Activated CD4-positive, alpha-beta T cell treated with anti-CD3 and anti-CD28 coated beads for 48 hours (primary cell): ENCODE results near the gene CCDC40.

Source experiments
- DNase-seq: peaks from one replicate; pipeline ENCODE4 v3.0.0-alpha.2; 2020

The CCDC40 gene

DNA sequence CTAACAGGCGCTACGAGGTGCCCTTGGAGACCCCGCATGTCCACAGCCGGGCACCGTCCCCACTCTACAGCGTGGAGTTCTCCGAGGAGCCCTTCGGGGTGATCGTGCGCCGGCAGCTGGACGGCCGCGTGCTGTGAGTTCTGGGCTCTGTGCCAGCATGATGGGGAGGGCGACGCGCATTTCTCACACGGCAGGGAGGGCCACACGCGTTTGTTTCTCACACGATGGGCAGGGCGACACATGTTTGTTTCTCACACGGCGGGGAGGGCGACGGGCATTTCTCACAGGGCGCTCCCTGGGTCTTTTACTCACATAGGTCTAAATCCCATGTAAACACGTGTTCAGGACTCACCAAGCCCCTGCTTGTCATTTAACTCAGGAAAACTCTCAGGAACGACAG lies 69.3 kb downstream of the CCDC40 start:
- DNase-seq = no peak

- DNase-seq = no peak
Observed at GRCh38 chr17:80106176-80106575, 69.7 kb downstream of the CCDC40 start.

GRCh38 chr17:80106751-80107150 lies 70.3 kb downstream of the CCDC40 start:
- DNase-seq = no peak

DNA sequence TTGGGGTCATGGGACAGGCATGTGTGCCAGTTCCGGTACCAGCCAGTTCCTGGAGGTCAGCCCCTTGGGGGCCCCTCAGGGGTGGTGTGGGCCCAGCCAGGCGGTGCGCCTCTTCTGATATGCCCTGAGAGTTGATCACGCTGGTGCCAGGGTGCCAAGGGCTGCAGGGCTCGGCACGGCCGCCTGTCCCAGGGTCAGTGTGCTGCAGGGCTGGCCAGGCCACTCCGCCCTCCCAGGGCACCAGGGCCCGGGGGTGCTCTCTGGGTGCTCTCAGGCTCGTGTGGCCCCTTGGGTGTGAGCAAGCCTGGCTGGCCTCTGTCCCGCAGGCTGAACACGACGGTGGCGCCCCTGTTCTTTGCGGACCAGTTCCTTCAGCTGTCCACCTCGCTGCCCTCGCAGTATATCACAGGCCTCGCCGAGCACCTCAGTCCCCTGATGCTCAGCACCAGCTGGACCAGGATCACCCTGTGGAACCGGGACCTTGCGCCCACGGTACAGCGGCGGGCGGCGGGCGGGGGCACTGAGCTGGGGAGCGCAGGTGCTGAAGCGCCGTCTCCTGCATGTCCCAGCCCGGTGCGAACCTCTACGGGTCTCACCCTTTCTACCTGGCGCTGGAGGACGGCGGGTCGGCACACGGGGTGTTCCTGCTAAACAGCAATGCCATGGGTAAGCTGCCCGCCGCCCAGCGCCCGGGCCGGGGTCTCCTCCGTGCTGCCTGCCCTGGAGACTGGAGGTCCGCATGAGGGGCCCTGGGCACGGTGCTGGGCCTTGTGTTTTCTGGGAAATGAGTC lies 71.0 kb downstream of the CCDC40 start:
- no peak for DNase-seq

- DNase-seq = no peak
Observed at GRCh38 chr17:80108036-80108971, 71.9 kb downstream of the CCDC40 start.

GRCh38 chr17:80109066-80109660 lies 72.7 kb downstream of the CCDC40 start:
- no peak for DNase-seq

GRCh38 chr17:80109713-80110446 lies 73.4 kb downstream of the CCDC40 start:
- DNase-seq = no peak

DNA sequence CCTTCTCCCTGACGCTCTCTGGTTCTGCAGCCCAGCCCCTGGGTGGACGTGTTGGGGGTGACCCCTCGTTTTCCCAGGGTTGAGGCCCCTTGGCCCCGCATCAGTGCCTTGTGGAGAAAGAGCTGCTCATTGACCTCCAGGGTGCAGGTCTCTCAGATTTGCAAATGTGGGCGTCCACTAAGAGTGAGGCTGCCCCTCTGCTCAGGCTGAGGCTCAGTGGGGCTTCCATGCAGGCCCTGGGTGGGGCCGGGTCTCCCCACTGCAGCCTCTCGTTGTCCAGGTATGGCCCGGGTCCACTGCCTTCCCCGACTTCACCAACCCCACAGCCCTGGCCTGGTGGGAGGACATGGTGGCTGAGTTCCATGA lies 74.0 kb downstream of the CCDC40 start:
- no peak for DNase-seq

DNA sequence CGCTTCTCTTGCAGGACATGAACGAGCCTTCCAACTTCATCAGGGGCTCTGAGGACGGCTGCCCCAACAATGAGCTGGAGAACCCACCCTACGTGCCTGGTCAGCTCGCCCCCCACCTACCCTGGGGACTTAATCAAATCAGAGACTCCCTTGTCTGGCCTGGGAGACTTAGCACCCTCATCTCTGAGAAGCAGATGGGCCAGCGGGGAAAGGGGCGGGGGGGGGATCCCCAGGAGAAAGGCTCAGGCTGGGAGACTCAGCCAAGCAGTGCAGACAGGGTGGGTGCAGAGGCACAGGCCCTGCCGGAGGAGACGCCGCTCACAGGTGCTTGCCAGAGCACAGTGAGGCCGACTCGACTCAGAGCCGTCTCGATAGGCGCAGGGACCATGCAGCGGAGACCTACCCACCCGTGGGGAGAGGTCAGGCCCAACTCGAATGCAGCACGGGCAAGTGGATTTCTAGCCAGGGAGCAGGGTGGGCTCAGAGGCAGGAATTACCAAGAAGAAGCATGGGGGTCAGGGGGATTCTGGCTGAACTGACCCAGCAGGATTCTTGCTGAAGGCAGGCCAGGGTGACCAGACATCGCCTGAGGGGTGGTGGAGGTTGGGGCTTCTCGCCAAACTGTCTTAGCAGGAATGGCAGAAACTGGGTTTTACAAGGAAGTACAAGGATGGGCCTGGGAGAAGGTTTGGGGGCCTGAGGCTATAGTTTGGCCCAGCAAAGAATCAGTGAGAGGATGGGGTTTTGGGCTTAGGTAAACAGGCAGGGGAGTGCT lies 74.7 kb downstream of the CCDC40 start:
- no peak for DNase-seq

DNA sequence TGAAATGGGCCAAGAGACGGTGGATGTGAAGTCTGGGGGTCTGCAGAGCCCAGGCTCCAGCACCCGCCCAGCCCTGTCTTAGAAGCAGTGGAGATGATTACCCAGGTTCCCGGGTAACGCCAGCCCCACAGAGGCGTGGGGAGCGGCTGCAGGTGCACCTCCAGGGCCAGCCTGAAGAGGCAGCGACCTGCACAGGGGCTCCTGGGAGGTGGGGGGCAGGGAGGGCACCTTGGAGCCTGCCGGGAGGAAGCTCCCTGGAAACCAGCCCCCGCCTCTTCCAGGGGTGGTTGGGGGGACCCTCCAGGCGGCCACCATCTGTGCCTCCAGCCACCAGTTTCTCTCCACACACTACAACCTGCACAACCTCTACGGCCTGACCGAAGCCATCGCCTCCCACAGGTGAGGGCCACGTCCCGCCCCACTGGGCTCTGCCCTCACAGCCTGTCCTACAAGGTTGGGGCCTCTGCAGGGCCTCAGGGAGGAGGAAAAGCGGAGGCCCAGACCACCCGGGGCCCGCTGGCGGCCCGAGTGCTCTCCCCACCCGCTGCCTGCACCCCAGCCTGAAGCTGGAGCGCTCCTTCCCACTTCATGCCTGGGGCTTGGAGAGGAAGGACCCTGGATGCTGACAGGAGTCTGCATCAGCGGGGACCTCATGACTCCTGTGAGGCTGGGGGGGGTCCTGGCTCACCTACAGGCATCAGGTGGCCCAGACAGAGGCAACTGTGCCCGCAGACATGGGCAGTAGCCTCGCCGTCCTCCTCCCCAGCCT lies 75.4 kb downstream of the CCDC40 start:
- DNase-seq = no peak

DNA sequence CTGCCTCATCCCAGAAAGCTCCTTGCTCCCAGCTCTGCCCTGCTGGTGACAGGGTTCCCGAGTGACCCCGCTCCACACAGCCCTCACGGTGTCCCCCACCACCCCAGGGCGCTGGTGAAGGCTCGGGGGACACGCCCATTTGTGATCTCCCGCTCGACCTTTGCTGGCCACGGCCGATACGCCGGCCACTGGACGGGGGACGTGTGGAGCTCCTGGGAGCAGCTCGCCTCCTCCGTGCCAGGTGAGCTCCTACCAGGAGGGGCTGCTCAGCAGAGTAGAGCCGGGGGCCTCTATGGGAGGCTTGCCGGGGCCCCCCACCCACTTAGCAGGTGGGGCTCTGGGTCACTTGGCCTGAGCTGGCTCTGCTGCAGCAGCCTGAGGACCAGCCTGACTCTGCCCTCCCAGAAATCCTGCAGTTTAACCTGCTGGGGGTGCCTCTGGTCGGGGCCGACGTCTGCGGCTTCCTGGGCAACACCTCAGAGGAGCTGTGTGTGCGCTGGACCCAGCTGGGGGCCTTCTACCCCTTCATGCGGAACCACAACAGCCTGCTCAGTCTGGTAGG lies 76.1 kb downstream of the CCDC40 start:
- no peak for DNase-seq

GRCh38 chr17:80113033-80113484 lies 76.6 kb downstream of the CCDC40 start:
- DNase-seq = no peak

GRCh38 chr17:80114758-80115157 lies 78.3 kb downstream of the CCDC40 start:
- no peak for DNase-seq

DNA sequence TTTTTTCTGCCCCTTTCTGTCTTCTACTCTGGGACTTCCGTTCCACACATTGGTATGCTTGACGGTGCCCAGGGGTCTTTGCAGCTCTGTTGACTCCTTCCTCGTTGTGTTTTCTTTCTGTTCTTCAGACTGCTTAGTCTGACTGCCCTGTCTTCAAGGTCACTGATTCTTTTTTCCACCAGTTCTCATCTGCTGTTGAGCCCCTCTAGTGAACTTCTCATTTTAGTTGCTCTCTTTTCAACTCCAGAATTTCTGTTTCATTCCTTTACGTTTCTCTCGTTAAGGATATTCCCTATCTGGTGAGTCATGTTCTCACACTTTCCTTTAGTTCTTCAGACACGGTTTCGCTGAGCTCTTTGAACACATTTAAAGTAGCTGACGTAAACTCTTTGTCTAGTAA lies 78.7 kb downstream of the CCDC40 start:
- no peak for DNase-seq

GRCh38 chr17:80116276-80116920 lies 80.0 kb downstream of the CCDC40 start:
- DNase-seq = no peak

- DNase-seq = no peak
Observed at GRCh38 chr17:80116921-80117380, 80.5 kb downstream of the CCDC40 start.

GRCh38 chr17:80117491-80118401 lies 81.3 kb downstream of the CCDC40 start:
- DNase-seq = no peak

GRCh38 chr17:80118601-80119270 lies 82.3 kb downstream of the CCDC40 start:
- no peak for DNase-seq
